Adipocyte (in vitro differentiated cells): Measurements from ENCODE around the gene OR6C74.
A peak's percentile ranks its signal among the peaks of the same experiment; 100 is the strongest.

Experiments
- DNase-seq: peaks from one replicate; pipeline ENCODE4 v3.0.0-alpha.2; 2015; ENCODE audit warnings: low read depth
- H3K27me3 ChIP-seq: replicated peaks from 2 replicates; pipeline ENCODE4 v1.7.0; 2013; ENCODE audit warnings: mild to moderate bottlenecking, low read length, moderate library complexity; ENCODE audit not compliant: control insufficient read depth, insufficient read depth
- H3K36me3 ChIP-seq: 2 replicates; pipeline ENCODE4 v1.7.0; 2013; ENCODE audit warnings: low read length, mild to moderate bottlenecking, moderate library complexity; ENCODE audit not compliant: control insufficient read depth, insufficient read depth, severe bottlenecking
- H3K4me1 ChIP-seq: 2 replicates; pipeline ENCODE4 v1.7.0; 2013; ENCODE audit warnings: mild to moderate bottlenecking, low read length, moderate library complexity; ENCODE audit not compliant: control insufficient read depth, insufficient read depth
- H3K4me3 ChIP-seq: 2 replicates; pipeline ENCODE4 v1.7.0; 2013; ENCODE audit warnings: mild to moderate bottlenecking, low read length, moderate library complexity
- H3K9ac ChIP-seq: 2 replicates; pipeline ENCODE4 v1.7.0; 2013; ENCODE audit warnings: mild to moderate bottlenecking, low read length, moderate library complexity
- H3K9me3 ChIP-seq: 2 replicates; pipeline ENCODE4 v1.7.0; 2013; ENCODE audit warnings: mild to moderate bottlenecking, low read length, moderate library complexity; ENCODE audit not compliant: control insufficient read depth

OR6C74 gene

DNA sequence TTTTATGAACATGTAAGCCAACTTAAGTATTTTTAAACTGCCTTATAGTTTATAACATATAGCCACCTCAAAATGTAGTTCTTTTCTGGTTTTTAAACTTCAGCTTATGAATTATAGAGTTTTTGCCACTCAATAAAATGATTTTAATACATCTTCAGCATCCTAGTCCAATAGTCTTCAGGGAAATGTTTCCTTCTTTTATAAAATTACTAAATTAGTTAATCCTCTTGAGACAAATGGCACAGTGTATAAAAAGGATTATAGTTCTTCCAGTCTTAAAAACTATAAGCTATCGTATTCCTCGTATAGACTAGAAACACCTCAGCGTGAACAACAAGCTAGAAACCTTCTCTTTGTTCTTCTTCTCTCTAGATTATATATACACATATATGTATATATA, at the start of gene OR6C74:
TSS of gene OR6C74 (plus strand) at position 301 of the 400 bp plus-strand sequence. CDS start 2,679 bp downstream, outside the sequence.
- H3K9me3 ChIP-seq = no peaks in the 10 kb centered on the region
- H3K27me3 ChIP-seq = no peaks in the 10 kb centered on the region
- H3K4me3 ChIP-seq = no peak within 1 kb of the TSS
- no peak within 1 kb of the TSS for H3K9ac ChIP-seq
- no peaks in the 10 kb centered on the region for H3K4me1 ChIP-seq
- no peaks in the 10 kb centered on the region for H3K36me3 ChIP-seq
- DNase-seq = no peak

- Histone ChIP-seq H3K4me3 (no peak within 1 kb of the TSS), H3K36me3 (no peaks in the 10 kb centered on the region), H3K27me3 (no peaks in the 10 kb centered on the region), H3K4me1 (no peaks in the 10 kb centered on the region), H3K9ac (no peak within 1 kb of the TSS), H3K9me3 (no peaks in the 10 kb centered on the region)
- DNase-seq = no peak
These were observed 23.7 kb upstream of the OR6C74 start, which contains the start of gene OR10A7 for GRCh38 chr12:55220725-55221124. TSS of gene OR10A7 (plus strand) at chr12:55221025. CDS start at chr12:55221025, 0 bp downstream.

DNA sequence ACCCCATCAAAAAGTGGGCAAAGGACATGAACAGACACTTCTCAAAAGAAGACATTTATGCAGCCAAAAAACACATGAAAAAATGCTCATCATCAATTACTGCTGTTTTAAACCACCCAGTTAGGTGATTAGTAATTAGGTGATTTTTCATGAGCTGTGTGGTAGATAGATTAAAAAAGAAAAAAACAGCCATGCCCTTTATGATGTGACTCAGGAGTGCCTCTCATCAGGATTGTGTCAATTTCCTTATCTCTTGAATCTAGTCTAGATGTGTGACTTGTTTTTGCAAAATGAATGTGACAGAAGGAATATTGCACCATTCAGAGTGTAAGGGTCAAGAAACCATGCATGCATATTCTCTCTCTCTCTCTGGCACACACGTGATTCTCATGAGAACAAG, 17.9 kb upstream of the OR6C74 start:
- Histone ChIP-seq H3K9ac (no peak overlapping the region), H3K4me1 (no peaks in the 10 kb centered on the region), H3K27me3 (no peaks in the 10 kb centered on the region), H3K4me3 (no peak overlapping the region), H3K9me3 (no peaks in the 10 kb centered on the region), H3K36me3 (no peaks in the 10 kb centered on the region)
- DNase-seq = no peak

GRCh38 chr12:55227643-55228042, 16.8 kb upstream of the OR6C74 start:
- H3K27me3 ChIP-seq = no peaks in the 10 kb centered on the region
- no peaks in the 10 kb centered on the region for H3K9me3 ChIP-seq
- H3K36me3 ChIP-seq = no peaks in the 10 kb centered on the region
- H3K4me3 ChIP-seq = no peak overlapping the region
- H3K9ac ChIP-seq = no peak overlapping the region
- DNase-seq = peak; percentile 11
- H3K4me1 ChIP-seq = no peaks in the 10 kb centered on the region

GRCh38 chr12:55246159-55246558, 1.8 kb downstream of the OR6C74 start:
- Histone ChIP-seq H3K9me3 (no peaks in the 10 kb centered on the region), H3K4me3 (no peak overlapping the region), H3K36me3 (no peaks in the 10 kb centered on the region), H3K27me3 (no peaks in the 10 kb centered on the region), H3K9ac (no peak overlapping the region), H3K4me1 (no peaks in the 10 kb centered on the region)
- DNase-seq = no peak

GRCh38 chr12:55250944-55251343, 6.5 kb downstream of the OR6C74 start:
- no peak overlapping the region for H3K9ac ChIP-seq
- no peaks in the 10 kb centered on the region for H3K9me3 ChIP-seq
- no peaks in the 10 kb centered on the region for H3K4me1 ChIP-seq
- no peaks in the 10 kb centered on the region for H3K36me3 ChIP-seq
- no peaks in the 10 kb centered on the region for H3K27me3 ChIP-seq
- no peak for DNase-seq
- H3K4me3 ChIP-seq = no peak overlapping the region

GRCh38 chr12:55253281-55253680, 8.9 kb downstream of the OR6C74 start:
- DNase-seq = no peak
- H3K36me3 ChIP-seq = no peaks in the 10 kb centered on the region
- H3K9ac ChIP-seq = no peak overlapping the region
- H3K9me3 ChIP-seq = no peaks in the 10 kb centered on the region
- H3K4me1 ChIP-seq = no peaks in the 10 kb centered on the region
- no peak overlapping the region for H3K4me3 ChIP-seq
- no peaks in the 10 kb centered on the region for H3K27me3 ChIP-seq

- Histone ChIP-seq H3K4me3 (no peak overlapping the region), H3K9me3 (no peaks in the 10 kb centered on the region), H3K36me3 (no peaks in the 10 kb centered on the region), H3K9ac (no peak overlapping the region), H3K4me1 (no peaks in the 10 kb centered on the region), H3K27me3 (no peaks in the 10 kb centered on the region)
- DNase-seq = no peak
These were observed 12.4 kb downstream of the OR6C74 start for GRCh38 chr12:55256831-55257230.

GRCh38 chr12:55258303-55258702, 13.9 kb downstream of the OR6C74 start:
- H3K9me3 ChIP-seq = no peaks in the 10 kb centered on the region
- H3K36me3 ChIP-seq = no peaks in the 10 kb centered on the region
- no peaks in the 10 kb centered on the region for H3K4me1 ChIP-seq
- no peak for DNase-seq
- no peaks in the 10 kb centered on the region for H3K27me3 ChIP-seq
- no peak overlapping the region for H3K9ac ChIP-seq
- H3K4me3 ChIP-seq = no peak overlapping the region

GRCh38 chr12:55280991-55281390, 36.6 kb downstream of the OR6C74 start:
- Histone ChIP-seq H3K4me1 (no peaks in the 10 kb centered on the region), H3K9me3 (peaks cover 5% of the 10 kb centered on the region), H3K4me3 (no peak overlapping the region), H3K36me3 (no peaks in the 10 kb centered on the region), H3K9ac (no peak overlapping the region), H3K27me3 (no peaks in the 10 kb centered on the region)
- DNase-seq = no peak

GRCh38 chr12:55289999-55290398, 45.6 kb downstream of the OR6C74 start:
- Histone ChIP-seq H3K4me1 (no peaks in the 10 kb centered on the region), H3K9me3 (no peaks in the 10 kb centered on the region), H3K4me3 (no peak overlapping the region), H3K27me3 (no peaks in the 10 kb centered on the region), H3K36me3 (no peaks in the 10 kb centered on the region), H3K9ac (no peak overlapping the region)
- DNase-seq = no peak
